Activated T-cell treated with anti-CD3 and anti-CD28 coated beads for 1 hour (primary cell): ENCODE results near the gene DOCK1.

Experiments
- DNase-seq: peaks from one replicate; pipeline ENCODE4 v3.0.0-alpha.2; 2020; ENCODE audit warnings: low read depth

DOCK1 gene

DNA sequence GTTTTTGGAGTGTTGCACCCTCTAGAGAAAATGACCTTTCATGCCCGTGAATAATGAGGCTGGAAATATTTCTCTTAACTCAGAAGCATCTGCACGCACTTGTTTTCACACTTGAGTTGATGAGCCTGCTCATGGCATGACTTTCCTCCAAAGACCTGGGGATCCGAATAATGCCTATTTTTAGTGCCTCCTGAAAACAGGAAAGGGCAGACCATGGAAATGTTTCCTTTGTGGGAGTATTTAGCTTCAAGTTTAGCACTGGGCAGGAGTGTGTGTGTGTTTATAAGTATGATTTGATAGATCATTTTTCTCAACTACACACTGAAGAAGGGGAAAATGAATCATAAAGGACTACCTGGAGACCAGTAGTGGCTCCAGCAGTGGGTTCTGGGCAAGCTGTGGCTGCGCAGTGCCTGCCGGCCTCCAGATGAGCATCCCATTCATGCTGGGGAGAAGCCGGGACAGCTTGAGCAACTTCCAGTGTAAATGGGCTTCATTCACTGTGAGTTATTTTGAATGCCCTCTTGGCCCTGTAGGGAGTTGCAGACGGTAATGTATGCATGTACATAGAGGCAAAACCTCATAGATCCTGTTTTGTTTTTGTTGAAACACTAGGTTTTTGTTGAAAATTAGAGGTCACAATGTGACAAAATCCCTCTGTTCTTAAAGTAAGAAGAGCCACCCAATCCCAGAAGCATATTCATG lies 408.9 kb downstream of the DOCK1 start:
- no peak for DNase-seq

DNA sequence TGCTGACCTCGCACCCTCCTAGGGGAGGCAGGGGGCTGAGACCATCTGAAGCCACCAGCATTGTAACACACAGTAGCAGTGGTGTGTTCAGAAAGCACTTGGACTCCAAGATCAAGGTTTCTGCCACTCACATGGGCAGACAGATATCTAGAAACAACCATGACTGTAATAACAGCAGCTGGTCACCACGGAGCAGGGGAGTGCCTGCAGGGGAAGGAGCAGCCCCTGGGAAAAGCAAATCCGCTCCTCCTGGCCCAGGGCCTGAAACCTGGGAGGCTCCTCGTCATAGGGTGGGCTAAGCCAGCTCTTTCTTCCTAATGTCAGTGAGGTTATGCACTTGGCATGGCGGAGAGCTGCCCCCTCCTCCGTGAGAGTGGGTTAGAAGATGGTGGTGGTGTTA lies 409.6 kb downstream of the DOCK1 start:
- no peak for DNase-seq

DNA sequence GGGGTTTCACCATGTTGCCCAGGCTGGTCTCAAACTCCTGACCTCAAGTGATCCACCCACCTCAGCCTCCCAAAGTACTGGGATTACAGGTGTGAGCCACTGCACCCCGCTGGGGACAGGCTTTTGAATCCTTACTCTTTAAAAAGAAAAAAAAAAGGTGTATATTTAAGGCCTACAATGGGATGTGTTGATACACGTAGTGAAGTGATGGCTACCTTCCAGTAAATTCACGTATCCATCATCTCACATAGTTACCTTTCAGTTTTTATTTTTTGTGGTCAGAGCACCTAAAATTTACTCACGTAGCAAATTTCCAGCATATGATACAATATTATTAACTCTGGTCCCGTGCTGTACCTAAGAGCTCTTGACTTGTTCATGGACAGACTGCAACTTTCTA lies 410.7 kb downstream of the DOCK1 start:
- DNase-seq: no peak

DNA sequence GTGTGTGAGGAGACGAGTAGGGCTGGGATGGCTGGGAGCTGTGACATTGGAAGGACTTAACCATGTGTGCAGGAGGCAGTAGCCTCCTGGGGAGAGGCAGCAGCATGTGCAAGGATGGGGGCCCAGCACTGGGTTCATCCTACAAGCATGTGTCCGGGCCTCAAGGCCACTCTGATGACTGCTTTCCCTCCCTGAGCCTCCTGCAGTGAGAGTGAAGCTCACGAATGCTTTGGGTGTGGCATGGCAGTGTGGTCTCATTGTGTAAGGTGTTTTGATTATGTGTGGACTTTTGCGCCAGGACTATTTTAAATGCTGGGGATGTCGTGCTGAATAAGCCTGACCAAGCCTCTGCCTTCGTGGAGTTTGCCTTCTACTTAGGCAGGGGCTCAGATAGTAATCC lies 413.2 kb downstream of the DOCK1 start:
- no peak for DNase-seq

DNA sequence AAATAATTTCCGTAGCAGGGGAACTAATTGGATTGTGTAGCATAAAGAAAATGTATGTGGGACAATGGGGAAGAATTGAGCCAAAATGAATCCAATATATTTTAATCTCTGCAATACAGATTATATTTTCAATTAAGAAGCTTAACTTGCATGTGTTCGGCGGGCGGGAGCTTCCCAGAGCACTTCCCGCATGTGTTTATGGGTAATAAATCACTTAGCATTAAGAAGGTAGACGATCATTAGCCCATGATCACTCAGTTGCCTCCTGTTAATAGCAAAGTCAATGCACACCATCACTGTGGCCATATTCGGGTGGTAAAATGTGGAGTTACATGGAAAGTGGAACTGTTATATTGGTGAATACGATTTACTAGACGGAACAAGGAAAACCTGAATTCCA lies 414.0 kb downstream of the DOCK1 start:
- DNase-seq: no peak

DNA sequence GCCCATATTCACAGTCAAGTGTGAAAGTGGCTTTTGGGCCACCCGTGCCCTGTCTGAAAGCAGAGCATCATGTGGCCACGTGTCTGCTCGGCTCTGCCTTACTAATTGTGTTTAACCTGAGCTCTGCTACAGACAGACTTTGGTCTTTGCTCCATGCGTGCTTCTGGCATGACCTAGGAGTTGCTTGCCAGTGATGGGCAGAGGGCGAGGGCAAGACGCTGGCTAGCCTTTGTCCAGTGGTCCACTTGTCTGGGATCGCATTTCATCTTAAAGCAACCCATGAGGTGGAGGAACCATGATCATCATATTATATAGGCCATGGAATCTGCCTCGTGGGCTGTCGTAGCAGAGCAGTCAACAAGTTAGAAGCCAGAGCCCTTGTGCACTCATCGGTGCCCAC lies 414.5 kb downstream of the DOCK1 start:
- no peak for DNase-seq

DNA sequence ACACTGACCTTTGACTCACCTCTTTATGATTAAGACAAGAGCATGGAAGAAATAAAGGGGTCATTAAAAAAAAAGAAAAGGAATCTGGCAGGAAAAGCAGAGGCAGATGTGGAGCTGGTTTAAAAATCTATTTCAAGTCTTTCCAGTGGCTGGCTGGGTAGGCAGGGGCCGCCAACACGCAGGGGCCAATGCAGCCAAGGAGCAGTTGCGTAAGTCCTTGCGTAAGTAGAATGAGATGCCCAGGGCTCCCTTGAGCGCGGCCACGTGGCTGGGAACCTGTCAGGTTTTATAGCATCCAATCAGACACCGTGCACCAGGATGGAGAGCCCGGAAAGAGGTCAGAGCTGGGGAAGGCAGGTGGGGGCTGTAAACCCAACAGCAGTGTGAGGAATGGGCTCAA lies 414.9 kb downstream of the DOCK1 start:
- DNase-seq: no peak

DNA sequence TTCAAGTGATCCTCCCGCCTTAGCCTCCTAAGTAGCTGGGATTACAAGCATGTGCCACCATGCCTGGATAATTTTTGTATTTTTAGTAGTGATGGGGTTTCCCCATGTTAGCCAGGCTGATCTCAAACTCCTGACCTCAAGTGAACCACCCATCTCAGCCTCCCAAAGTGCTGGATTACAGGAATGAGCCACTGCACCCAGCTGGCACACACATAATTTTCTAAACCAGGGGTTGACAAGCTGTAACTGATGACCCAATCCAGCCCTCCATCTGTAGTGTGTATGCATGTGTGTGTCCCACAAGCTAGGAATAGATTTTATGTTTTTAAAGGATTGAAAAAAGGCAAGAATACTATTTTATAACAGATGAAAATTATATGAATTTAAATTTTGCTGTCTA lies 417.1 kb downstream of the DOCK1 start:
- DNase-seq: no peak

DNA sequence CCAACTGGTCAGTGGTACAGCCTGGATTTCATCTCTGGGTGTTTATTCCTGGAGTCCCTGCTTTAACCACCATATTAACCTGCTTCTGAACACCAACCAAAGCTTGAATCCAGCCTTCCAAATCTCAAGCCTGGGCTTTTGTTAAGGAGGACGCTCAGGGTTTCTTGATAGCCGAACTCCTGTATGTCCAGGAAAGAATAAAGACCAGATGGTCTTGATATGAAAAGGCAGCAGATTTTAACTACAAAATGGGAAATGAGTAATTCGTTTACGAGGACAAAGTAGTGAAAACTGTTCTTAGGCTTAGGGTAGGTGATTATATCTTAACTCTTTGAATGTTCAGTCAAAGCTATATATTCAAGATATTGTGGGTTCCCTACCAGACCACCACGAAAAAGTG lies 420.3 kb downstream of the DOCK1 start:
- no peak for DNase-seq

DNA sequence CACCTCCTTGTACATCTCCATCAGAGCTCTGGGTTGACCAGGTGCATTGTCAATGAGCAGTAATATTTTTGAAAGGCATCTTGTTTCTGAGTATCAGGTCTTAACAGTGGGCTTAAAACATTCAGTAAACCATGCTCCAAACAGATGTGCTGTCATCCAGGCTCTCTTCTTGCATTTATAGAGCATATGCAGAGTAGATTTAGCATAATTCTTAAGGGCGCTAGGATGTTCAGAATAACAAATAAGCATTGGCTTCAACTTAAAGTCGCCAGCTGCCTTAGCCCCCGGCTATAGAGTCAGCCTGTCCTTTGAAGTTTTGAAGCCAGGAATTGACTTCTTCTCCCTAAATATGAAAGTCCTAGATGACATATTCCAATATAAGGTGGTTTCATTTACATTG lies 421.7 kb downstream of the DOCK1 start:
- DNase-seq: no peak

DNA sequence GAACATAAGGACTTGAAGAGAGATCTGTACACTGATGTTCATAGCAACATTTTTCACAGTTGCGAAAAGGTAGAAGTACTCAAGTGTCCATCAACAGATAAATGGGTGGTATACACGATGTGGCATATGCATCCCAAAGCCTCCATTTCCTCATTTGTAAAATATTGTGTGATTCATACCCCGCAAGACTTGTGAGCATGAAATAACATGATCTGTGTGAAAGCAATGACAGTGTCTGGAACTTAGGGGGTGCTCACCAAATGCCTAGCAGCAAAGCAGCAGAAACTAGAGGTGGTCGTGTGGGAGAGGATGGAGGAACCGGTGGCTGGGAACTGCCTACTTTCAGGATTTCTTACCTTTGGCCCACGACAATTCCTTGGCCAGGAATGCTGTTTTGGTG lies 426.5 kb downstream of the DOCK1 start:
- DNase-seq: no peak

DNA sequence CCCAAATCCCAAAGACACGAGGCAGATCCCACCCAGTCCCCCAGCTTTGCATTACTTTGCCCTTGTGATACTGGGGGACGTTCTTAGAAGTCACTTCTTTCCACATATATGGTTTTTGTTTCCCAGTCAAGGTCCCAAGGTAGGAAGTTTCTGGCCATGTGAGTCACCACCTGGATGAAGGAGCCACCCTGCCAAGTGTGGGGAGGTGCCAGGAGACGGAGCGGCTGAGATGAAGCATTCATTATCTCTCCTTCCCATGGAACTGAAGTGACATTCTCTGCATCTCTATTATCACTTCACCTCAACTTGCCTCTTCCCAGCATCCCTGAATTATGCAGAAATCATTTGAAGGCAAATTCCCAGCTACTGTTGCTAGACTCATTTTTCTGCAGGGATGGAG lies 427.4 kb downstream of the DOCK1 start:
- DNase-seq: no peak

DNA sequence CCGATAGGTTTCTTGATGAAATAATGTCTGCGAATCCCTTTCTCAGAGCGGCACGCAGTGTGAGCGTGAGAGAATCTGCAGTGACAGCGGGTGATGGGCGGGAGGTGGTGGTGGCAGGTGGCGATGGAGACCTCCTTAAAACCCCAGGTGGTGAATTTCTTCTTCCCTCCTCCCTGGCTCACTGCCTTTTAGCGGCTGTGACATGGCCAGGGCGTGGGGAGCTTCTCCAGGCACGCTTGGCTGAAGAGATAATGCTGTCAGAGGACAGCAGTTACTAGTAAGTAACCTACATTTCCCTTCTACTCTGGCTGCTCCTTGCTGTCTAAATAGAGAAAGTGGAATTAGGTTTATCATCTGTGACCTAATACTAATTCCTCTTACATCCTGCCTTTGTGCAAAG lies 432.6 kb downstream of the DOCK1 start:
- DNase-seq: no peak

DNA sequence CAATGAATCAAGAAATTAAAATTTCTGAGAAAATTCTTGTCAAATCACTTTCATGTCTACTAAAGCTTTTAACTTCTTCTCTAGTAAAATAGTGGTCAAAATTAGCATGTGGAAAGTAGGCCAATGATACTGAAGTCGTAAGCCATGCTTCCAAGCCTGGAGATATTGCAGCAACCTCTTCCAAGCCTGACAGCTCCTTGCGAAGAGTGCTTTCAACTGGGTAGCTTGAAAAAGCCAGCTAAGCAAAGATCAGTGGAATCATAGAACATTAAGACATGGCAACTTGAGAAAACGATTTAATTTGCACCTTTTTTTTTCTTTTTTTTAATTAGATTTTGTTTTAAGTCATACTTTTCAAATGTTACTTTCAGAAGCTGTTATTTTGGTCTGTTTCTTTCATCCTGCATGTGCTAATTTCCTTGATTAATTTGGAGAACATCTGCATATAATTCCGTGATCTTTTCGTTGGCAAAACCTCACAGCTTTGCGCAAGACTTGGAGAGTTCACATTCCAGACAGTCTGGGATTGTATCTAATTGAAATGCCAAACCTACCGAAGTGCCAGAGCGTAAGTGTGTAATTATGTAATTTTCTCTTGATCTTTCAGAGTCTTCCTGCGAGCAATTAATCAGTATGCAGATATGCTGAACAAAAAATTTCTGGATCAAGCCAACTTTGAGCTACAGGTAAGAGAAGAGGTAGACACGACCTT lies 433.3 kb downstream of the DOCK1 start:
- DNase-seq: no peak

DNA sequence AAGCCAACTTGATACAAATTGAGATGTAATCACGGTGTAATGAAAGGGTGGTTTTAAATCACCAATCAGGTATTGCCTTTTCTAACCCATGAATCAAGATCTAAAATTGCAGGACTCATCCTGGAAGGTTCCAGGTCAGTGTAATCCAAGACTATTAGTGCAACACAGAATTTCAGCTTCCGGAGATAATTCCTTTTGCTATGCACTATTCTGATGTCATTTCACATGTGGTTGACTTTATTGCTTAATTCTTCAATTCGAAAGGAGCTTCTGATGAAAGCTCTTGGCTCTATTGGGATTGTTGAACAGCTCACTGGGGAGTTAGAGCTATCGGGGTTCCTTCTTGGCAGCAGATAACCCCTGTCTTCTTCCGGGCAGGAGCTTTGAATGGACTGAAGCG lies 438.6 kb downstream of the DOCK1 start:
- no peak for DNase-seq

DNA sequence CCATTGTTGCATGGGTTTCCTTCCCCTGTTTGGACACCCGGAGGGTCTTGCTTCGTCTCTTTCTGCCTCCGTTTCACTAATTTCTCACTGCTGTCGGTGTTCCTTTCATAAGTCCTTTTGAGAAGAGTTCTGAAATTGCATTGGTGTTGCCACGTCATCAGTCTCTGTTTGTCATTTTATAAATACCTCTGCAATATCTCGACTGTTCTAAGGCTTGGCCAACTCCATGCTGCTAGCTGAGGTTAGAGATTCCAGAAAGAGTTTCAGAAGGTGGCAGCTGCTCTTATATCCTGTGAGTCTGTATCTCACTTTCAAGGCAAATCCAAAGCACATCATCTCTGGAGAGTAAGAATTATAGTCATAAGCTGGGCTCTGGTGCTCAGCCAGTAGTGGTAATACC lies 439.1 kb downstream of the DOCK1 start:
- no peak for DNase-seq

DNA sequence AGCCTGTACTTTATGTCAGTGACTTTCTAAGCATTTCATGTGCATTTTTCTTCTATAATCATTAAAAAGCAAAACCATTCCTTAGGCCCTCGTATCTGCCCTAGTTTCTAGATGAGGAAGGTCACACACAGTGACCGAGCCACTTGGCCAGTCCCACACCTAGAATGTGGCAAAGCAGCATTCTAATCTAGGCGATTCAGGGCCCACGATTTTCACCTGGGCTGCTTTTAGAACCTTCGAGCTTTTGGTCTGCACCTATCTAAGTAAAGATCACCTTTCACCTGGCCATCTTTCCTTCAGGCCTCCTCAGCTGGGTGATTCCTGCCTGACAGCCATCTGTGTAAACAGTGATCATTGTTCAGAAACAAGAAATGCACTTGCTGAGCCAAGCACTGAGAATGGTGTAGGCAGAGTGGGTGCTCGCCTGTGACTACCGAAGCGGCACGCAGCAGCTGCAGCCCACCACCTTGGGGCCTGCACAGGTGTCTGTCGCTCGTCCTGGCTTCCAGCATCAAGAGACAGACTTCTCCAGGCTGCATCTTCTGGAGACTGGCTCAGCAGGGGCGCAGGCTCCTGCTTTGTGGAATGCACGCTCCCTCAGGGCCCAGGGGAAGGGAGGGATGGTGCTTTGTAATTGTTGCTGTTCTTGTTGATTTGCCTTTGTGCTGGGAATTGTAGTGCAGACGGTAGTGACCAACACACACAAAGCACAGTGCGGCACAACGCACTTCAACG lies 440.2 kb downstream of the DOCK1 start:
- no peak for DNase-seq

DNA sequence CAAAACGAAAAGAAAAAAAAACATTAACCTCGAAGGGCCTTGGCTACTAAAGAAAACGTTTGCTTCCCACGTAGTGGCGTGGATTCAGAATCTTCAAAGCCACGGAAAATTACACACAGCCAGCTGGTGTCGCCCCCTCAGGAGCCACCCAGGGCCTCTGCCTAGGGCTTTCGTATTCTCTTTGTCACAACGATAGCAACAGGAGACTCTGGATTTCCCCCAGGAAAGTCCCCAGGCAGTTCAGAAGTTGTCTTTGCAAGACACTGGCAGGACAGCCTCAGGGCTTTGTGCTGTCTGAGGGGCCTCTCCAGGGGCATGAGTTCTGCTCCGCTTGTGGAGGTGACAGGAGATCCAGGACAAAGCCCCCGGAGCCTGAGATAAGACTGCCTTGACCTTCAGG lies 441.4 kb downstream of the DOCK1 start:
- DNase-seq: no peak

DNA sequence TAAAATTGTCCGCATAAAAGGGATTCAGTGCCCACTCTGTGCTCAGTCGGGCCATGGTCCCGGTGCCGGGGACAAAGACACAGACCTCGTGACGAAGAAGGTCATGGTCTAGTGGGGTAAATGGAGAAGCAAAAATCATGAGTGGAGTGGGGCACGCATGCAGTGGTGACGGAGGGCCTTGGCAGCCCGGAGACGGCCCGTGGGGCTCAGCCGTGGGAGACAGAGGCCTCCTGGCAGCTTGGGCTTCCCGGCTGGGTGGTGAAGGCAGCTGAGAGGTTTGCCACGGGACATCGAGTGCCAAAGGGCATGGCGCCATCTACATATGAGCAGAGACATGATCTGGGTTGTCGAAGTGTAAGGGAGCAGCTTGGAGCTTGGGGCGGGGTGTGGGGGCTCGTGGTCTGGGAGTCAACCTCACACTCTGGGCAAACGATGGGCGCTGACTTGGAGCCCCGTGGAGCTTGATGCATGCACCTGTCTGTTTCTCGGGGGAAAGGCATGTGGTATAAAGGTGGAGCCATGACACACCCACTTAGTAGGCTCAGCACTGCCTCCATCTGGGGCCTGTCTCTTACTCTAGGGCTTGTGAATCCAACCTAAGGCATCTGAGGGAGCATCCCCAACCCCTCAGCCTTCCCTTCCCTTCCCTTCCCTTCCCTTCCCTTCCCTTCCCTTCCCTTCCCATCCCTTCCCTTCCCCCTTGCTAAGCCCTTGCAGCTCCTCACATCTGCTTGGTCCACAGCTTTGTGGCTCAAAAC lies 442.2 kb downstream of the DOCK1 start:
- DNase-seq: no peak

DNA sequence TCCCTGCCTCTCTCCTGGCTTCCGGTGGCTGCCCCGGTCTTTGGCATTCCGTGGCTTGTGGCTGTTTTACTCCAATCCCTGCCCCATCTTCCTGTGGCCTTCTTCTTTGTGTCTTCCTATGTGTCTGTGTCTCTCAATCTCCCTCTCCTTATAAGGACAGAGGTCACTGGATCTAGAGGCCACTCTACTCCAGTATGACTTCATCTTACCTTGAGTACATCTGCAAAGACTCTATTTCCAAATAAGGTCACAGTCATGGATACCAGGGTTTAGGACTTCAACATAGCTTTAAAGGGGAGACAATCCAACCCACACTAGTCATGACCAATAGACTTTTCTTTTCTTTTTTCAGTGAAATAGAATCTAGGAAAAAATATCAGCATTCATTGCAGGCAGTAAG lies 444.5 kb downstream of the DOCK1 start:
- DNase-seq: no peak

DNA sequence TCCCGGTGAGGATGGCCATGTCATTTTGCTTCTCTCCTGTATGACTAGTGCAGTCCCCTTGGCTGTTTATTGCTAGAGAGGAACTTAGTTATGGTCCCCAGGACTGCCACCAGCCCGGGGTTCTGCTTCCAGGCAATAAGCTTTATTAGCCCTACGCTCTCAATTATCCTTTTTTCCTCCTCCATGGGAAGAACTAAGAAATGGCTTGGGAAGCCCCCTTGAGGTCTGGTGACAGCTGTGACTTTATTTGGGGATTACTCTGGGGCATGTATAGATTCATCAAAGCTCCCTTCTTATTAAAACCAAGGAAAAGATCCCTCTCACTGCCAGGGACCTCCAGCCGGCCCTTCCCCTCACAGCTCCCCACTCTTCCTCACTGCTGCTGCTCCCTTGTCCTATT lies 446.3 kb downstream of the DOCK1 start:
- DNase-seq: no peak

DNA sequence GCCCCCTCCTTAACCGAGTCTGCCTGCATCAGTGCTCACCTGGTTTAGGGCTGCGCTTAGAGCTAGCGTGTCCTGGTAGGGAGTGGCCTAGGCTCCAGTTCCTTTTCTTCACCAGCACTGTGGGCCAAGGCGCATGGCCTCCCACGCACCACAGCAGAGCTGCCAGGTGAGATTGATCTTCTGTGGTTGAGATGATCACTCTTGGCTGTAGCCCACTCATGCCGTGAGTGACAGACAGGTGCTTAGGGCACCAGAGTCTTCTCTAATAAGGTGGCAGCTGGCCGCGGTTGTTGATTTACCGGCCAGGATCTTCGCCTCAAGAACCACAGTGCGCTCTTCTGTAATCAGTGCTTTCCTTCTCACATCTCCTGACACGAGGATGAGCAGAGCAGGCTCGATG lies 448.3 kb downstream of the DOCK1 start:
- DNase-seq: no peak

DNA sequence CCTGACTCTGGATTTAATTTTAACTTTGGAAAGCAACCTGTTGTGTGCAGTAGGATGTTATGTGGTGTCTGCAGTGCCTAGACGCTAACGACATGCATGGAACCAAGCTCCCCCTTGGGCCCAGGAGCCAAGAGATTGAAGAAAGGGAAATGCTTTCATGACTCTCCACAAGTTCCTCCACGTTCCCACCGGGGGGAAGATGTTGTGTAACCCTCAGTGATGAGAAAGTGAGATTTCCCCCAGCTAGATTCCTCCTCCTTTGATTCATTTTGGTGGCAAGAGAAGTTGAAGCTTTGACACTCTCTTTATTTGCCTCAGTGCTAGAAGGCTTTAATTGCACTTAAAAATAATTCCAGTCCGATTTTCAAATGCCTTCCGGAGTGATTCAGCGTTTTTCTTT lies 449.0 kb downstream of the DOCK1 start:
- no peak for DNase-seq
